GM20431 (cell line): ENCODE results near the gene ORC5.
"Not testable (repeated sequence)": the region's sequence is repeated elsewhere in the genome, so short reads cannot be mapped to it uniquely, and the experiment has no call there.

Source experiments
- in situ Hi-C: fragments of 300-500 bp; cut with MseI, MboI; formaldehyde crosslinking; loops from one replicate; pipeline ENCODE4 v1.15.0; 2020; ENCODE audit warnings: low sequenced_read_pairs; ENCODE audit not compliant: unreplicated experiment

ORC5 gene

GRCh38 chr7:104198673-104199278 is 9.0 kb downstream of the ORC5 start:
- in situ Hi-C loops = no loop called here

- in situ Hi-C loops = no loop called here
Observed at GRCh38 chr7:104196161-104196560, 11.7 kb downstream of the ORC5 start.

GRCh38 chr7:104192434-104192833 is 15.4 kb downstream of the ORC5 start:
- in situ Hi-C loops = no loop called here

GRCh38 chr7:104185346-104185745 is 22.5 kb downstream of the ORC5 start:
- in situ Hi-C loops = no loop called here

- in situ Hi-C loops = no loop called here
Observed at GRCh38 chr7:104179178-104179577, 28.6 kb downstream of the ORC5 start.

- in situ Hi-C loops = not testable (repeated sequence)
Observed at GRCh38 chr7:104177565-104178083, 30.2 kb downstream of the ORC5 start.

GRCh38 chr7:104176332-104176731 is 31.5 kb downstream of the ORC5 start:
- in situ Hi-C loops = no loop called here

- in situ Hi-C loops = no loop called here
Observed at GRCh38 chr7:104175361-104175984, 32.3 kb downstream of the ORC5 start.

GRCh38 chr7:104174798-104175197 is 33.0 kb downstream of the ORC5 start:
- in situ Hi-C loops = loop anchor here (25.0 kb wide), 1 partner anchor 612 kb away; no protein-coding TSS in a partner anchor

GRCh38 chr7:104162081-104162480 is 45.7 kb downstream of the ORC5 start:
- in situ Hi-C loops = loop anchor here (25.0 kb wide), 1 partner anchor 600 kb away; no protein-coding TSS in a partner anchor

GRCh38 chr7:104161244-104161643 is 46.6 kb downstream of the ORC5 start:
- in situ Hi-C loops = loop anchor here (25.0 kb wide), 1 partner anchor 599 kb away; no protein-coding TSS in a partner anchor

- in situ Hi-C loops = loop anchor here (25.0 kb wide), 1 partner anchor 598 kb away; no protein-coding TSS in a partner anchor
Observed at GRCh38 chr7:104160375-104160774, 47.4 kb downstream of the ORC5 start.

- in situ Hi-C loops = loop anchor here (25.0 kb wide), 1 partner anchor 595 kb away; no protein-coding TSS in a partner anchor
Observed at GRCh38 chr7:104156842-104157277, 51.0 kb downstream of the ORC5 start.

- in situ Hi-C loops = loop anchor here (25.0 kb wide), 1 partner anchor 591 kb away; no protein-coding TSS in a partner anchor
Observed at GRCh38 chr7:104153287-104153686, 54.5 kb downstream of the ORC5 start.

- in situ Hi-C loops = loop anchor here (25.0 kb wide), 1 partner anchor 590 kb away; no protein-coding TSS in a partner anchor
Observed at GRCh38 chr7:104152468-104152867, 55.3 kb downstream of the ORC5 start.

- in situ Hi-C loops = loop anchor here (25.0 kb wide), 1 partner anchor 588 kb away; no protein-coding TSS in a partner anchor
Observed at GRCh38 chr7:104150470-104150869, 57.3 kb downstream of the ORC5 start.

- in situ Hi-C loops = loop anchor here (25.0 kb wide), 1 partner anchor 588 kb away; no protein-coding TSS in a partner anchor
Observed at GRCh38 chr7:104149822-104150221, 58.0 kb downstream of the ORC5 start.

- in situ Hi-C loops = no loop called here
Observed at GRCh38 chr7:104142147-104142546, 65.7 kb downstream of the ORC5 start.

GRCh38 chr7:104137971-104138370 is 69.8 kb downstream of the ORC5 start:
- in situ Hi-C loops = no loop called here

- in situ Hi-C loops = no loop called here
Observed at GRCh38 chr7:104137511-104137910, 70.3 kb downstream of the ORC5 start.

- in situ Hi-C loops = no loop called here
Observed at GRCh38 chr7:104136981-104137380, 70.8 kb downstream of the ORC5 start.
